GM06990 (cell line): Measurements from ENCODE around the gene ELANE.
"Not testable (repeated sequence)": the region's sequence is repeated elsewhere in the genome, so short reads cannot be mapped to it uniquely, and the experiment has no call there.

Source experiments
- DNase-seq: peaks from one replicate; pipeline ENCODE4 v3.0.0-alpha.2; 2011; ENCODE audit not compliant: insufficient read length; ENCODE audit errors: extremely low read depth
- H3K27me3 ChIP-seq: replicated peaks from 2 replicates; pipeline ENCODE4 v1.6.0; 2011; ENCODE audit warnings: low read length; ENCODE audit not compliant: control insufficient read depth, insufficient read depth
- H3K36me3 ChIP-seq: 2 replicates; pipeline ENCODE4 v1.5.1; 2011; ENCODE audit warnings: low read length; ENCODE audit not compliant: control insufficient read depth, insufficient read depth
- H3K4me3 ChIP-seq: replicated peaks from 2 replicates; pipeline ENCODE4 v1.5.1; 2011; ENCODE audit warnings: low read depth, mild to moderate bottlenecking, control low read depth, low read length
- TF ChIP-seq, protein P1 (sequence below): IDR thresholded peaks from 2 replicates; pipeline ENCODE4 v1.5.1; 2011; ENCODE audit warnings: low read length, control low read depth, mild to moderate bottlenecking, inconsistent platforms; ENCODE audit not compliant: insufficient read depth, poor library complexity, severe bottlenecking

The ELANE gene

DNA sequence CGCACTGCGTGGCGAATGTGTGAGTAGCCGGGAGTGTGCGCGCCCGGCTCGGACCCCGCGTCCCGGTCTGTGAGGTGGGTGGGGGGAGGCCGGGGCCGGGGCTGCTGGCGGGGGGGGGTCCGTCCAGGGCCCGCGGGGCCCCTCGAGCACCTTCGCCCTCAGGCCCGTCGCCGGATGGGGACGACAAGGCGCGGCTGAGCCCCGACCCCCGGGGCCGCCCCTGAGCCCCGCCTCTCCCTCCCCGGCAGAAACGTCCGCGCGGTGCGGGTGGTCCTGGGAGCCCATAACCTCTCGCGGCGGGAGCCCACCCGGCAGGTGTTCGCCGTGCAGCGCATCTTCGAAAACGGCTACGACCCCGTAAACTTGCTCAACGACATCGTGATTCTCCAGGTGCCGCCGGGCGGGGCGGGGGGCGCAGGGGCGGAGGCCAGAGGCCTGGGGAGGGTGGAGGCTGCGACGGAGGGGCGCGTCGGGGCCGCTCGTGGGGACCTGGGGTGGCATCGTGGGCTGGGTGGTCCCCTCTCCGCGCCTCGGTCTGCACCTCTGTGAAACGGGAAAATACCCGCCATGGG lies 997 bp downstream of the ELANE start:
- peaks cover 1% of the 10 kb centered on the region for H3K27me3 ChIP-seq
- no peak for DNase-seq
- no peaks in the 10 kb centered on the region for H3K36me3 ChIP-seq
- H3K4me3 ChIP-seq, result no peak overlapping the region
- TF ChIP-seq, protein P1, sequence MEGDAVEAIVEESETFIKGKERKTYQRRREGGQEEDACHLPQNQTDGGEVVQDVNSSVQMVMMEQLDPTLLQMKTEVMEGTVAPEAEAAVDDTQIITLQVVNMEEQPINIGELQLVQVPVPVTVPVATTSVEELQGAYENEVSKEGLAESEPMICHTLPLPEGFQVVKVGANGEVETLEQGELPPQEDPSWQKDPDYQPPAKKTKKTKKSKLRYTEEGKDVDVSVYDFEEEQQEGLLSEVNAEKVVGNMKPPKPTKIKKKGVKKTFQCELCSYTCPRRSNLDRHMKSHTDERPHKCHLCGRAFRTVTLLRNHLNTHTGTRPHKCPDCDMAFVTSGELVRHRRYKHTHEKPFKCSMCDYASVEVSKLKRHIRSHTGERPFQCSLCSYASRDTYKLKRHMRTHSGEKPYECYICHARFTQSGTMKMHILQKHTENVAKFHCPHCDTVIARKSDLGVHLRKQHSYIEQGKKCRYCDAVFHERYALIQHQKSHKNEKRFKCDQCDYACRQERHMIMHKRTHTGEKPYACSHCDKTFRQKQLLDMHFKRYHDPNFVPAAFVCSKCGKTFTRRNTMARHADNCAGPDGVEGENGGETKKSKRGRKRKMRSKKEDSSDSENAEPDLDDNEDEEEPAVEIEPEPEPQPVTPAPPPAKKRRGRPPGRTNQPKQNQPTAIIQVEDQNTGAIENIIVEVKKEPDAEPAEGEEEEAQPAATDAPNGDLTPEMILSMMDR, result no peak

DNA sequence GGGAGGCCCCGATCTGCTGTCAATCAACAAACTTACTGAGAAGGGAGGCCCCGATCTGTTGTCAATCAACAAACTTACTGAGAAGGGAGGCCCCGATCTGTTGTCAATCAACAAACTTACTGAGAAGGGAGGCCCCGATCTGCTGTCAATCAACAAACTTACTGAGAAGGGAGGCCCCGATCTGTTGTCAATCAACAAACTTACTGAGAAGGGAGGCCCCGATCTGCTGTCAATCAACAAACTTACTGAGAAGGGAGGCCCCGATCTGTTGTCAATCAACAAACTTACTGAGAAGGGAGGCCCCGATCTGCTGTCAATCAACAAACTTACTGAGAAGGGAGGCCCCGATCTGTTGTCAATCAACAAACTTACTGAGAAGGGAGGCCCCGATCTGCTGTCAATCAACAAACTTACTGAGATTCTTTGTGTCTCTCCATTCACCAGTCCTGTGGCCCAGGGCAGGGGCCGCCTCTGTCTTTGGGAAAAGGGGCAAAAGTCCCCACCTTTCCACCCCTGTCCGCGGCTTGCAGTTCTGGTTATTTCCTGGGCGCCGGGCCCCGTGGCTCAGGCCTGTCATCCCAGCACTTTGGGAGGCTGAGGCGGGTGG lies 1.6 kb downstream of the ELANE start:
- H3K4me3 ChIP-seq, H3K36me3 ChIP-seq, DNase-seq, H3K27me3 ChIP-seq: not testable (repeated sequence)

DNA sequence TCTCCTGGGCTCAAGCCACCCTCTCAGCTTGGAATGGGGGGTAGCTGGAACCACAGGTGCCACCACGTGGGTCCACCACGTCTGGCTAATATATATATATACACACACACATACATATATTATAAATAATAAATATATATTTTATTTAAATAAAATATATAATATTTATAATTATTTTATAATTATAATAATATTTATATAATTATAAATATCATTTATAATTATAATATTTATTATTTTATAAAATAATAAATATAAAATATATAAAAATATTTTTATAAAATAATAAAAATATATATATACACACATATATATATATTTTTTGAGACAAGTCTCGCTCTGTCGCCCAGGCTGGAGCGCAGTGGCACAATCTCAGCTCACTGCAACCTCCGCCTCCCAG lies 2.4 kb downstream of the ELANE start:
- Histone ChIP-seq H3K4me3 (no peak overlapping the region), H3K27me3 (peaks cover 1% of the 10 kb centered on the region), H3K36me3 (no peaks in the 10 kb centered on the region)
- DNase-seq, result no peak
- TF ChIP-seq, protein P1, result no peak

DNA sequence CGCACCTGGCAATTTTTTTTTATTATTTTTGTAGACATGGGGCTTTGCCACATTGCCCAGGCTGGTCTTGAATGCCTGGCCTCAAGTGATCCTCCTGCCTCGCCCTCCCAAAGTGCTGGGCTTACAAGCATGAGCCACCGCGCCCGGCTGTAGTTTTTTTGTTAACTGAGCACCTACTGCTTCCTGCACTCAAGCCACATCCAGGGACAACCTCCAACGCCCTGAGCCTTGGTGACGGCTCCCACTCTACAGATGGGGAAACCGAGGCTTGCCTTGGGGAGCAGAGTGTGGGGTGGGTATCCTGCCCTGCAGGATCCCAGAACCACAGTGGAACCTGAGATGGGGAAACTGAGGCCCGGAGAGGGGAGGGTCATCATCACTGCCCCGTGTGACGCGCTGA lies 3.0 kb downstream of the ELANE start:
- H3K4me3 ChIP-seq, result no peak overlapping the region
- peaks cover 1% of the 10 kb centered on the region for H3K27me3 ChIP-seq
- DNase-seq, result no peak
- TF ChIP-seq, protein P1, result no peak
- H3K36me3 ChIP-seq, result no peaks in the 10 kb centered on the region

DNA sequence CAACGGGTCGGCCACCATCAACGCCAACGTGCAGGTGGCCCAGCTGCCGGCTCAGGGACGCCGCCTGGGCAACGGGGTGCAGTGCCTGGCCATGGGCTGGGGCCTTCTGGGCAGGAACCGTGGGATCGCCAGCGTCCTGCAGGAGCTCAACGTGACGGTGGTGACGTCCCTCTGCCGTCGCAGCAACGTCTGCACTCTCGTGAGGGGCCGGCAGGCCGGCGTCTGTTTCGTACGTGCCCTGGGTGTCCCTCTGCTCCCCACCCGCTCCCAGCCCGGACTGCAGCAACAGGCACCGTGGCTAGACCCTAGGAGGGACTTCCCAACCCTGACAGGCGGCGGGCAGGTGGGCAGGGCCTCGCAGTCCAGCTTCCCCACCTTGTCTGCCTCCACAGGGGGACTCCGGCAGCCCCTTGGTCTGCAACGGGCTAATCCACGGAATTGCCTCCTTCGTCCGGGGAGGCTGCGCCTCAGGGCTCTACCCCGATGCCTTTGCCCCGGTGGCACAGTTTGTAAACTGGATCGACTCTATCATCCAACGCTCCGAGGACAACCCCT lies 3.5 kb downstream of the ELANE start:
- Histone ChIP-seq H3K36me3 (no peaks in the 10 kb centered on the region), H3K27me3 (no peaks in the 10 kb centered on the region), H3K4me3 (no peak overlapping the region)
- no peak for DNase-seq
- TF ChIP-seq, protein P1, result no peak

DNA sequence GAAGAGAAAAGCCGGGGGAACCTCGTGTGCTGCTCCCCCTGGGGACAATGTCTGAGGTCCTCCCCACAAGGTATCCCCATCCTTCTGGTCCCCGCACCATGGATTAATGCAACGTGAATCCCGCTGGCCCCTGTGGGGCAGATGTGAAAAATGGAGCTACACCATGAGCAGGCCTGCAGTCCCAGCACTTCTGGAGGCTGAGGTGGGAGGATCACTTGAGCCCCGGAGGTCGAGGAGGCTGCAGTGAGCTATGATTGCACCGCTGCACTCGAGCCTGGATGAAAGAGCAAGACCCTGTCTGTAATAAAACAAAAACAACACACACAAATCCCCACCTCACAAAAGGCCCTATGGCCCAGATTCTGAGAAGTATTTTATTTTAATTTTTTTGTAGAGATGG lies 6.2 kb downstream of the ELANE start:
- Histone ChIP-seq H3K36me3 (no peaks in the 10 kb centered on the region), H3K4me3 (no peak overlapping the region), H3K27me3 (no peaks in the 10 kb centered on the region)
- TF ChIP-seq, protein P1, result no peak
- no peak for DNase-seq
